Measurements from ENCODE around the gene VAT1.
"Not testable (repeated sequence)": the region's sequence is repeated elsewhere in the genome, so short reads cannot be mapped to it uniquely, and the experiment has no call there.

The VAT1 gene

DNA sequence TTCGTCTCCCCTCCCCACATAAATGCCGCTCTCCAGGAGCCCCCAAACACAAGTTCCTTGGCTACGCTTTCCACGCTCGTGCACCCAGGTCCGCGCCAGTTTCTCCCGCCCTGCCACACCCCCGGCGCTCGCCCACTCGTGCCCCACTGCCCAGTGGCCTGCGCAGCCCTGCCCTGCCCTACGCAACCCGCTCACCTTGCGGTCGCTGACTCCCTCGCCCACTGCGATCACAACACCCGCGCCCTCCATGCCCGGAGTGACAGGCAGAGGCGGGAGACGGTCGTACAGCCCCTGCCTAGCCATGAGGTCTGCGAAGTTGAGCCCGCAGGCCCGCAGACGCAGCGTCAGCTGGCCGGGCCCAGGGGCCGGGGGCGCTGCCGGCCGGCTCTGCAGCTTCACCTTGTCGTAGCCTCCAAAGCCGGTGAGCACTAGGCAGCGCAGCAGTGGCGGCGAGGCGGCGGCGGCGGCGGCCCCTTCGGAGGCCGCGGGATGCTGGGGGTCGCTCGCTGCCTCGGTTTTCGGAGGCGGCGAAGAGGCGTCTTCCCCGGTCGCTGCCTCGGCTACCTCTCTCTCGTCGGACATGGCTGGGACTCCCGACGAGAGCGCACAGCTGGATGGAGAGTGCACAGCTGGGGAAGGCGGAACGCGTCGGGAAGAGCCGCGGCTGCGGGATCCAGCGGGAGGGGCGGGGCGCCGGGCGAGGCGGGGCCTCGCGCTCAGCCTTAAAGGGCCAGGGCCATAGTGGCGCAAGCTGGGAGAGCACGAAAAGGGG is at the start of gene VAT1:
VAT1 (minus strand) TSS at position 645 of the 772 bp plus-strand sequence; CDS start at position 582, 63 bp downstream.
- peak; percentile 58 for DNase-seq

DNA sequence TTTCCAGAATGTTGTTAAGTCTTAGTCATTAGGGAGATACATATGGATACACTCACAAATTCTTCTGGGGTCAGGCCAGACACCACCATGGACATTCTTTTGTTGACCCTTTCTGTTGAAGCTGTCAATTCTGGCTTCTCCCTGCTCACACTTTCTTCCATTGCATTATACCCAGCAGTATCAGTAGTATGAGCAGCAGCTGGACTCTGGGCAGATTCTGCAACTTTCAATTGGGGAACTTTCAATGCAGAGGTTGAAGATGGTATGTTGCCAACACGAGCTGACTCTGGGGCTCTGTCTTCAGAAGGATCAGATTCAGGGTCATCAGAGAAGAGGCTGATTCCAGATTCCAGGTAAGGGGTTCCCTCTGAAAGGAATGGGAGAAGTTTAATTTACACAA is 48.7 kb upstream of the VAT1 start:
- no peak for DNase-seq

GRCh38 chr17:43070257-43070656 is 48.1 kb upstream of the VAT1 start:
- DNase-seq: no peak

DNA sequence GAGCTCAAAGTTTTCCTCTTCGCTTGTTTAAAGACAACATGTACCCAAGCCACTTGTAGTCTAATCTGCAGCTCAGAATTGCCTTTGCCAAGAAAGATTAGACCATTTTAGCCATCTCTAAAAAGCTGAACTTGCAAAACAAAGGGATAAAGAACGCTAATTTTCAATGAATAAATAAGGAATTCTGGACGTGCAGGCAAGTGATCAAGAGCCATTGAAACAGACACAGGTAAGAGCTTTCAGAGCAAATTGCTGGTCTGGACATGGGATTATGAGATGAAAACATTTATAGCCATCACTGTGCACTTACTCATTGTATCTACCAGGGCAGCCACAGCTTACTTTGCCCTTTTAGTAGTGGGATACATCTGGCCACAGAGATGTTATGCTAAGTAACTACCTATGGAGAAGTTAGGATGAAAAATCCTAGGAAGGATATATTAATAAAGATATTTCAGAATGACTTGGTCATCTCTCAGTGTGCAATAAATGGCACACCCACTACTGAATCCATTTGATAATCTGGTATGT is 47.2 kb upstream of the VAT1 start:
- no peak for DNase-seq

DNA sequence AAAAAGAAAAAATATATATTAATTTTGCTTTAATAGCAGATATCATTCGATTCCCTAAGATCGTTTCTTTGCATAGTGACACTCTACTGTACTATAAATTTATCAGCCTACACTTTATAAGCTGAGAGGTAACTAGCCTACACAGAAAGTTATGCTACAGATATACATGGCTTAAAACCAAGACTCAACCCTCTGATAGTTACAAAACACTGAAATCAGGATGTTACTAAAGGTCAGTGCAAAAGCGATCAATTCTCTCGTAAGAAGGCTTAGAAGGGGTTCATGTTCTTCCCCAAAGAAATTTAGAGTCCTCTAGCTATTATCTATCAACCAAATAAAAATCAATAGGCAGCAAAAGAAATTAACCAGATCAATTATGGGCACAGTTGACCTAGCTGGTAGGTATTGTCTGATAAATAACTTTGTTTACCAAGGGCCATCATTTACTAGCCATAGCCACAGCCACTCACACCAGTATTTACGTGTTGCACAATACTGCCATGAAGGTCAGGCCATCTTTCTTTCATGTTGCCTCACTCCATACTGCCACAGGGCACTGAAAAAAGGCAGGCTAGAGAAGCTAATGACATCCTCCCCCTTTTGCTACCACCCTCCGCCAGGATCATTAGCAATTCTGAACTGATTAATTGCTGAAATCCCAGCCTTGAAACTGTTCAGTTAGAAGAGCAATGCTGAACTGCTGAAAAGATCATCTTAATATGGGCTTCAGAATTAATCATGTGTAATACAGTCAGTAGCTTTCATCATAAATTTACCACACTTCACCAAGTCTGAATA is 46.6 kb upstream of the VAT1 start:
- DNase-seq: no peak

- DNase-seq: no peak
Observed at GRCh38 chr17:43062984-43063638, 40.9 kb upstream of the VAT1 start.

DNA sequence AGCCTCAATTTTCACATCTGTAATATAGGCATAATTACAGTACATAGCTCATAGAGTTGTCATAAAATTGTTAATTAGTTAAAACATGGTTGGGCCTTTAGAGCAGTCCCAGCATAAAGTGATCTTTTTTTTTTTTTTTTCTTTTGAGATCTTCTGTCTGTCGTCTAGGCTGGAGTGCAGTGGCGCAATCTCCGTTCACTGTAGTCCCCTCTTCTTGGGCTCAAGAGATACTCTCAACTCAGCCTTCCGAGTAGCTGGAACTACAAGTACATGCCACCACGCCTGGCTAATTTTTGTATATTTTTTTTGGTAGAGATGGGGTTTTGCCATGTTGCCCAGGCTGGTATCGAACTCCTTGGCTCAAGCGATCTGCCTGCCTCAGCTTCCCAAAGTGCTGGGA is 33.9 kb upstream of the VAT1 start:
- no peak for DNase-seq

DNA sequence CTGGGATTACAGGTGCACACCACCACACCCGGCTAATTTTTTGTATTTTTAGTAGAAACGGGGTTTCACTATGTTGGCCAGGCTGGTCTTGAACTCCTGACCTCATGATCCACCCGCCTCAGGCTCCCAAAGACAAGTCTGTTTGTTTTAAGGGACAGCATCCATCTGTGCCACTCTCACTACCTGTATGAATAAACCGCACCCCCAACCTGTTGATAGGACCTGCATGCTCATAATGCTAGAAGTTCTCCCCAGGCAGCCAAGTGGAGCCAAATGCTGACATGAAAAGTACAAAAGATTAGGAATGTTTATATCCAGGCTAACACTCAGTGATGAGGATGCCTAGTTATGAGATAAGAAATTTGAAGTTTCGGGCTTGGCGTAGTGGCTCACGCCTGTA is 30.8 kb upstream of the VAT1 start:
- not testable (repeated sequence) for DNase-seq

DNA sequence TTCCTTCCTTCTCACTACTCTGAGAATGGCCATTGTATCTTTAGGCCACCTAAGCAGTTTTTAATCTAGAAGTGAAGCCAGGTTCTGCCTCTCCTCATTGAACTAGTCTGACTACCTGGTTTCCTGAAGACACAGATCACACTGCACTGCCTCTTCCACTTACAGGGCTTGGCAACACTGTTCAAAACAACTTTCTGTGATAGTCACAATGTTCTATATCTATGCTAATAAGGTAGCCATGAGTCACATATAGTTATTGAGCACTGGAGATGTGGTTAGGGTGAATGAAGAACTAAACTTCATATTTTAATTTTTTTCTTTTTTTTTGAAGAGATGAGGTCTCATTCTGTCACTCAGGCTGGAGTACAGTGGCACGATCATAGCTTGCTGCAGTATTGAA is 29.8 kb upstream of the VAT1 start:
- no peak for DNase-seq

DNA sequence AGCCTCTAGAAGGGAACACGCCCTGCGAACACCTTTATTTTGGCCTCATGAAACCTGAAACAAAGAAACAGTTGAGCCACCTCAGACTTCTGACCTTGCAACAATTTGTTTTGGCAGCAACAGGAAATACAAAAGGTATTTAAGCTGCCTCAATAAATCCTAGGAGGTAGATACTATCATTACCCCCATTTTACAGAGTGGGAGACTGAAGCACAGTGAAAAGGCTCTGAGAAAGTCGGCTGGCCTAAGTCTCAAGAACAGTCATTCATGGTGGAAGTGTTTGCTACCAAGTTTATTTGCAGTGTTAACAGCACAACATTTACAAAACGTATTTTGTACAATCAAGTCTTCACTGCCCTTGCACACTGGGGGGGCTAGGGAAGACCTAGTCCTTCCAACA is 21.8 kb upstream of the VAT1 start:
- DNase-seq: no peak

DNA sequence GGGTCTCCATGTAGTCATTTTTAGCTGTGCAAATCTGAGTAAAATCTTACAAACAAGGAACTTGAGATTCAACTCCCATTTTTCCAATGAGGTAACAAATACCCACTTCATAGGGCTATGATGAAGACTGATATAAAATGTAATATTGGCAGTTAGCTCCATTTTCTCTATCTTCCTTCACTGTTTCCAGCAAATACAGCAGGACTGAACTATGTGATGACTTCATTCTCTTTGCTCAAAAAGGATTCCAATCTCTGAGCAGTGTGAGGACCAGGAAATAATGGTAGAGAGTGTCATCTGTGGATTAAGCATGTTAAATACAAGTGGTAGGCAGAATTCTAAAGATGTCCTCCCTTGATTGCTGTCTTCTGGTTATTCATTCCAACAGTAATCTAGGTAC is 21.1 kb upstream of the VAT1 start:
- no peak for DNase-seq

DNA sequence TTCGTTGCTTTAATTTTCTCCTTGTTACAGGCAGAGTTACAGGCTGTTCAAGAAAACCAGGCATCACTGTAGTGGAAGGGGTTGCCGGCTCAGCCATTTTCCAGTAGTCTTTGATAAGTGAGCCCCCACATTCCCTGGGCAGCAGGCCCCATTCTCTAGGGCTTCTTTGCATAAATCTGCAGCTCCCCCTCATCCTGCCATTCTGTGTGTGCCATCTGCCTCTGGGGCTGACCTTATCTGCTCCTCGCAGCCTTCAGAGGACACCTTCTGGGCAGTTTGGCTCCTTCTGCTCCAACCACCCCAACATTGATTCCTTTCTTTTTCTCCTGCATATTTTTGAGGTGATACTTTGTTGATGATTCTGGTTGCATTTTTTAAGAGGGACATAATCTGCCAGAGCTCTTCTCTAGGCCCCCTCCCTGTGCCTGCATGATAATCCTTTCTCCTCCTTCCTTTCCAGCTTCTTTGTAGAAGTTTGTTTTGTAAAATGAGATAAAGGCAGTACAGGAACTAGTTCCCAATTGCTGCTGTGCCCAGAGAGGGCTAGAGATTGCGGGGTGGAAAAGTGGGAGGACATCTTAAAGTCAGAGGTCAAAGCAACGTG is 19.9 kb upstream of the VAT1 start:
- DNase-seq: peak; percentile 66

- DNase-seq: no peak
Observed at GRCh38 chr17:43040655-43041054, 18.5 kb upstream of the VAT1 start.

DNA sequence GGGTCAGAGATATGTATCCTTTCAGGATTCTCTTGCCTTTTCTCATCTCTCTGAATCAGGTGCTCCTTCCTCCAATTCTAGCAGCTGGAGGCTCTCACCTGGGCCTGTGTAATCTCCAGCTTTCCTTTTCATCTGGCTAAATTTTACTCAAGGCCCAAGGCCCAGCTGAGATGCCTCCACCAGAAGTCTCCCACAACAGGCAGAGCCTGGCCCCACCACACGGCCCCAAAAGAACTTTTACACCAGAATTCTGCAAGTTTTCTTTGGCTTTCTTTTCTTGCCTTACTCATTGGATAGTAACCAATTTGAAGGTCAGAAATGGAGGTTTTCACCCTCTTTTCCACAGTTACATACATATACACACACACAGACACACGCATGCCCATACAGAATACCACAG is 17.5 kb upstream of the VAT1 start:
- no peak for DNase-seq

- no peak for DNase-seq
Observed at GRCh38 chr17:43034894-43035293, 12.7 kb upstream of the VAT1 start.

DNA sequence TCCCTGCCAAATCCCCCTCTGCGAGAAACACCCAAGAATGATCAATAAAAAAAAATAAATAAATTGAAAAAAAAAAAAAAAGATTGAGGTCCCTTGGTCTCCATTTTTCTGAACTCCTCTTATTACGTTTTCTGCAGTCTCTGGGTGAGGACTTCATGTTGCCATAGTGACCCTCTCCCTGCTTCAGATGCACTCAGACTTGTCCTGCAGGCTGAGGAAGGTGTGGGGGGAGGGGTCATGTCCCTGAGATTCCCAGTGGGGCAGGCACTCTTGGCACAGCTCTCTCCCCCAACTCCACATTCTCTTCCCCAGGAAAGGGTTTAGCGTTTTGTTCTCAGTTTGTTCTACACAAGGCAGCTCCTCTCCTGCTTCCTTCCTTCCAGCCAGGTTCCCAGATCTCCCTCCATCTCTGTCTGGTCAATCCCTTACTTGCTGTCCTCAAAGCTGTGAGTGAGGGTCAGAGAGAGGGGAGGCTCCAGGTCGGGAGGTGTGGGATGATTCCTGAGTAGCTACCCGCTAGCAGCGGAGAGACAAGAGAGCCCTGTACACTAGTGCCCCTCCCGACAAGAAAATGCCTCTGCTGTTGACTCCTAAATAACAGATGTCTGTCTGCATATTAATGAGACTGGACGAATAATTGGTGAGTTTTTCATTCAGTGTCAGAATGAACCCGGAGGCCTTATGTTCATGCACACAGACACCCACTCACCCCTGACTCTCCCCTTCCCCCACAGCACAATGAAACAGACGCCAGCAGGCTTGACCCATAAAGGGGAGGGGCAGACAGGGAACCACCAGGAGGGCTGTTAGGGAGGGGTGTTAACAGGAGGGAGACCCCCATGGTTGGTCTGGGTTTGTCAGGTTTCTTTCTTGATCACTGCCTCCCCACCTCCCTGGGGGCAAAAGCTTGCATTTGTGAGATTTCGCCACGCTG is 12.0 kb upstream of the VAT1 start:
- peak; percentile 97 for DNase-seq

DNA sequence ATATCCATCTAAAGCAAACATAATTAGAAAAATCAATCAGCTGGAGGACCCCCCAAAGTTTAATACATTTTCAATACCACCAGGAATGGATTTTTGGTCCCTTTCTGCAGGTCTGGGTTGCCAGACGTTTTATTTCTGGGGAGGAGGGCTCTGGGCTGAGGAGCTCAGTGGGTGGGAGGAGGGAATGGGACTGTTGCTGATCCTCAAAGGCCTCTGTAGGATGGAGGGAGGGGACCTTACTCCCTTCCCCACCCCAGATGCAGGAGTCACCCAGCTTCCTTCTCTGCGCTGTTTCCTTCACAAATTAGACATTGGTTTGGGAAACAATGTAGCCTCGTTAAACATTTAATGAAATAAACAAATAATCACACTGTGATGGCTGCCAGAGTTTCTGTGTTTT is 9.5 kb upstream of the VAT1 start:
- DNase-seq: no peak

- no peak for DNase-seq
Observed at GRCh38 chr17:43030137-43030767, 8.1 kb upstream of the VAT1 start.

DNA sequence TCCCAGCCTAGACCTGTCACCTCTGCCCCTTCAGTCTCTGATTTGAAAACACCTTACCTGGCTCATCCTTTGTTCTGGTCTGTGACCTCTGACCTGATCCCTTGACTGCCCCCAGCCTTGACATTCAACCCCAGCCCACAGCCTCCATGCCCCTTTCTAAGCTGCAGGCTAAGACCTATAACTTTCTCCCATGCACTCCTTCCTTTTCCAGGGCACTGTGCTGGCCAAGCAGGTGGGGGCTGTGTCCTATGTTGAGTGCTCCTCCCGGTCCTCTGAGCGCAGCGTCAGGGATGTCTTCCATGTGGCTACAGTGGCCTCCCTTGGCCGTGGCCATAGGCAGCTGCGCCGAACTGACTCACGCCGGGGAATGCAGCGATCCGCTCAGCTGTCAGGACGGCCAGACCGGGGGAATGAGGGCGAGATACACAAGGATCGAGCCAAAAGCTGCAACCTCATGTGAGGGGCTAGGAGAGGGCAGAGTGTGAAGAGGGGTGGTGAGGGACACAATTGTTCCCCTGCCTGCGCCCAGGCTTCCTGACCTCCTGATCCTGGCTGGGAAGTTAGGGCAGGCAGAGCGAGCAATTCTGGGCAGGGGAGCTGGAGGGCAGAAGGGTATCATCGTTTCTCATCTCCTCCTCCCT is 6.2 kb upstream of the VAT1 start:
- DNase-seq: no peak

DNA sequence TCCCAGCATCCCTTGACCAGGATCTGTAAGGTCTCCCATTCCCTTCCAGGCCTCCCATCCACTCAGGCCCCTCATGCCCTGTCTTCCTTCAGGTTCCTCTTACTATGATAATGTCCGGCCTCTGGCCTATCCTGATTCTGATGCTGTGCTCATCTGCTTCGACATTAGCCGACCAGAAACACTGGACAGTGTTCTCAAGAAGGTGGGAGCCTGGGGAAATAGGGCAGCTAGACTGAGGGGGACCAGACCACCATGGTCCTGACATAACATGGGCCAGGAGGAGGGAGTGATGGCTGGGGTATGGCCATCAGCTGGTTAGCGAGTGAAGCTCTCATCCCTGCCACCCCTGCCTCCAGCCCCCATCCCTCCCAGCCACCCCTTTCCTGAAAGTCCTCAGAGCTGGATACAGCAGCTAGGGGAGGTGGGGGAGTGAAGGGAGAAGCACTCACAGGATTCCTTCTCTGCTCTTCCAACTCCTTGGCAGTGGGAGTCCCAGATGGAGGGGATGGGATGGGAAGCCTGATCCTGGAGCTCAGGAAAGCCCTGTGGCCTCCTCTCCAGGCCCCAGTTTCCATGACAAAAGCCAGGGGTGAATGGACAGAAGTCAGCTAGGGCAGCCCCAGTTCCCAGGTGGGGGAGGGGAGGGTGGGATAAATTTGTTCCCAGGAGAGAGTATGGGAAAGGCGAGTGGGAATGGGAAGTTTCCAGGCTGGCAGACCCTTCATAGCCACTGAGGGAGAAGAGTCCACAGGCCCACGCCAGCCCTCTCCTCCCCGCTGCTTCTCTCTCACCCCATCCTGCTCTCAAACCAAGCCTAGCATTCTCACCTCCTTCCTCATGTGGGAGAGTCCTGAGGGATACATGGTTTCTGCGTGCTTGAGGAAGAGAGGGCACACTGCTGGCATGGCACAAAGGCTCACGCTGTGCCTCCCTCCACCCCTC is 5.2 kb upstream of the VAT1 start:
- DNase-seq: no peak

Measured in DMS 273 treated with DMSO at 0.1 percent for 48 hours (cell line).